HG02943 (cell line): ENCODE measurements around the gene TTLL7.
"Not testable (repeated sequence)": the region's sequence is repeated elsewhere in the genome, so short reads cannot be mapped to it uniquely, and the experiment has no call there.

Experiments used
- ATAC-seq: cut with Tn5 transposase; IDR thresholded peaks from one replicate; pipeline ENCODE4 v1.9.1; 2021; ENCODE audit warnings: mild to moderate bottlenecking, low read depth, moderate library complexity; ENCODE audit not compliant: unreplicated experiment

The TTLL7 gene

GRCh38 chr1:83934550-83934949 is 64.4 kb downstream of the TTLL7 start:
- no peak for ATAC-seq

GRCh38 chr1:83932693-83933092 is 66.2 kb downstream of the TTLL7 start:
- ATAC-seq, result no peak

- no peak for ATAC-seq
These were observed 66.7 kb downstream of the TTLL7 start for GRCh38 chr1:83932281-83932680.

- ATAC-seq, result no peak
These were observed 67.2 kb downstream of the TTLL7 start for GRCh38 chr1:83931658-83932253.

- ATAC-seq, result no peak
These were observed 69.7 kb downstream of the TTLL7 start for GRCh38 chr1:83929184-83929583.

- ATAC-seq, result no peak
These were observed 70.5 kb downstream of the TTLL7 start for GRCh38 chr1:83928396-83928795.

GRCh38 chr1:83927701-83928100 is 71.2 kb downstream of the TTLL7 start:
- ATAC-seq, result no peak

GRCh38 chr1:83927061-83927460 is 71.9 kb downstream of the TTLL7 start:
- no peak for ATAC-seq

- no peak for ATAC-seq
These were observed 75.4 kb downstream of the TTLL7 start for GRCh38 chr1:83923553-83923952.

- ATAC-seq, result no peak
These were observed 76.5 kb downstream of the TTLL7 start for GRCh38 chr1:83922431-83922830.

- ATAC-seq, result no peak
These were observed 78.6 kb downstream of the TTLL7 start for GRCh38 chr1:83920320-83920719.

- ATAC-seq, result no peak
These were observed 79.1 kb downstream of the TTLL7 start for GRCh38 chr1:83919872-83920271.

- ATAC-seq, result no peak
These were observed 80.1 kb downstream of the TTLL7 start for GRCh38 chr1:83918688-83919285.

- ATAC-seq, result no peak
These were observed 81.0 kb downstream of the TTLL7 start for GRCh38 chr1:83917959-83918358.

- ATAC-seq, result not testable (repeated sequence)
These were observed 82.8 kb downstream of the TTLL7 start for GRCh38 chr1:83916094-83916493.

- ATAC-seq, result no peak
These were observed 86.1 kb downstream of the TTLL7 start for GRCh38 chr1:83912876-83913275.

GRCh38 chr1:83910461-83910860 is 88.5 kb downstream of the TTLL7 start:
- ATAC-seq, result no peak

- no peak for ATAC-seq
These were observed 89.2 kb downstream of the TTLL7 start for GRCh38 chr1:83909687-83910086.

- ATAC-seq, result no peak
These were observed 93.5 kb downstream of the TTLL7 start for GRCh38 chr1:83905315-83905907.

GRCh38 chr1:83901547-83902155 is 97.3 kb downstream of the TTLL7 start:
- ATAC-seq, result no peak

GRCh38 chr1:83900524-83900923 is 98.4 kb downstream of the TTLL7 start:
- ATAC-seq, result no peak

- ATAC-seq, result no peak
These were observed 101.4 kb downstream of the TTLL7 start for GRCh38 chr1:83897516-83897915.
